GM12878 (cell line): ENCODE results near the gene FOXRED2. TPM values are rescaled to one million over a fixed set of nuclear protein-coding genes. Genes with fewer than 3 reads are reported as not detected.

Experiments used
- ATAC-seq: fragments of 200-7000 bp; cut with Tn5 transposase; 3 replicates; pipeline ENCODE4 v1.9.1; 2020; ENCODE audit warnings: mild to moderate bottlenecking, moderate library complexity
- BruUV-seq: library from RNA; stranded (reverse); fragments of 400-500 nt; replicated peaks from 2 replicates; lab custom pipeline; 2021; lab: Mats Ljungman, UMichigan
- CTCF ChIA-PET: fragments of 300-600 bp; sonication (Branson Sonifier 250); formaldehyde crosslinking; extraction: SDS; loops from one replicate; lab custom pipeline; 2021; ENCODE audit warnings: inconsistent platforms; lab: Yijun Ruan, JAX
- POLR2A ChIA-PET: fragments of 350-600 bp; formaldehyde crosslinking; extraction: SDS; loops from one replicate; lab custom pipeline; 2021; ENCODE audit warnings: inconsistent platforms; lab: Charles Lee
- RAD21 ChIA-PET: fragments of 300-600 bp; sonication (Branson Sonifier 250); formaldehyde crosslinking; loops from one replicate; lab custom pipeline; 2023; ENCODE audit warnings: antibody characterized with exemption; ENCODE audit not compliant: unreplicated experiment; lab: Charles Lee
- SMC1A ChIA-PET: fragments of 300-600 bp; sonication (Branson Sonifier 250); formaldehyde crosslinking; loops from one replicate; lab custom pipeline; 2023; ENCODE audit not compliant: unreplicated experiment, uncharacterized antibody; lab: Charles Lee
- DNase-seq: peaks from one replicate; pipeline ENCODE4 v3.0.0-alpha.2; 2011; ENCODE audit warnings: low read depth, low spot score
- FAIRE-seq: peaks from 3 replicates; lab custom pipeline; 2011; peaks lifted over from hg19 to GRCh38; lab: Jason Lieb, UNC
- H2AFZ ChIP-seq: 2 replicates; pipeline ENCODE4 v1.6.0; 2011; ENCODE audit warnings: low read depth, low read length, control low read depth; ENCODE audit not compliant: control insufficient read depth
- H3K27ac ChIP-seq: 2 replicates; pipeline ENCODE4 v1.5.1; 2011; ENCODE audit warnings: control low read depth; ENCODE audit not compliant: control insufficient read depth, insufficient read depth
- H3K27me3 ChIP-seq, 2 experiments: replicated peaks in 1 of 2; 2 replicates each; pipeline versions ENCODE4 v1.6.0 to v1.6.1; 2011; ENCODE audit warnings: low read length in 1 of 2; ENCODE audit not compliant: control insufficient read depth in 2 of 2, insufficient read depth in 2 of 2
- H3K36me3 ChIP-seq, 2 experiments: 2 replicates each; pipeline ENCODE4 v1.5.1; 2011; ENCODE audit warnings: low read length in 1 of 2; ENCODE audit not compliant: control insufficient read depth in 2 of 2, insufficient read depth in 2 of 2
- H3K4me1 ChIP-seq: 2 replicates; pipeline ENCODE4 v1.6.1; 2011; ENCODE audit warnings: mild to moderate bottlenecking, low read length, moderate library complexity, mixed read lengths; ENCODE audit not compliant: control insufficient read depth, insufficient read depth
- H3K4me2 ChIP-seq: 2 replicates; pipeline ENCODE4 v1.6.0; 2011; ENCODE audit warnings: control low read depth; ENCODE audit not compliant: control insufficient read depth, insufficient read depth
- H3K4me3 ChIP-seq: fragments of 200-600 bp; sonication (generic); 2 replicates; pipeline ENCODE4 v1.5.1; 2016
- H3K79me2 ChIP-seq: 2 replicates; pipeline ENCODE4 v1.6.0; 2011; ENCODE audit warnings: low read length; ENCODE audit not compliant: control insufficient read depth, insufficient read depth
- H3K9ac ChIP-seq: 2 replicates; pipeline ENCODE4 v1.8.0; 2011; ENCODE audit warnings: low read length, control low read depth, mixed read lengths; ENCODE audit not compliant: control insufficient read depth, insufficient read depth
- H3K9me3 ChIP-seq: replicated peaks from 3 replicates; pipeline ENCODE4 v1.5.1; 2011; ENCODE audit warnings: mild to moderate bottlenecking, low read length; ENCODE audit not compliant: control insufficient read depth, insufficient read depth
- H4K20me1 ChIP-seq: 2 replicates; pipeline ENCODE4 v1.6.0; 2011; ENCODE audit not compliant: control insufficient read depth, insufficient read depth
- IKZF1 ChIP-seq: fragments of 450-650 bp; conservative IDR thresholded peaks from 2 replicates; pipeline ENCODE4 v1.6.1; 2017; ENCODE audit warnings: antibody characterized with exemption, mild to moderate bottlenecking
- IKZF2 ChIP-seq, 2 experiments: fragments of 450-650 bp; IDR thresholded peaks; 2 replicates each; pipeline ENCODE4 v1.6.1; 2017; ENCODE audit warnings: mild to moderate bottlenecking in 2 of 2, moderate library complexity in 2 of 2
- NFYB ChIP-seq: IDR thresholded peaks from 2 replicates; pipeline ENCODE4 v1.6.1; 2011; ENCODE audit warnings: low read depth, mild to moderate bottlenecking, low read length, improper control_type of control experiment, moderate library complexity; ENCODE audit not compliant: insufficient read depth
- SUZ12 ChIP-seq: fragments of 200-600 bp; sonication (generic); IDR thresholded peaks from one replicate; pipeline ENCODE4 v1.6.1; 2018; ENCODE audit warnings: antibody characterized with exemption, mild to moderate bottlenecking; ENCODE audit not compliant: unreplicated experiment
- TARDBP ChIP-seq: IDR thresholded peaks from 2 replicates; pipeline ENCODE4 v1.6.1; 2016; ENCODE audit warnings: borderline replicate concordance
- TCF7 ChIP-seq: IDR thresholded peaks from 2 replicates; pipeline ENCODE4 v1.6.1; 2014; ENCODE audit warnings: antibody characterized with exemption, borderline replicate concordance
- ZBTB33 ChIP-seq: fragments of 450-650 bp; IDR thresholded peaks from 2 replicates; pipeline ENCODE4 v1.6.1; 2017; ENCODE audit warnings: mild to moderate bottlenecking
- WGBS: methylation state at CpG from one replicate; pipeline ENCODE4 v1.1.6; 2016; ENCODE audit warnings: low lambda C conversion rate; ENCODE audit not compliant: insufficient replicate concordance, insufficient coverage; ENCODE audit errors: missing lambda C conversion rate; 5-methylcytosine and 5-hydroxymethylcytosine counted together
- in situ Hi-C: fragments of 300-500 bp; cut with MboI; formaldehyde crosslinking; loops from 9 replicates; pipeline ENCODE4 v1.14.3; 2018; ENCODE audit warnings: mixed read lengths
- intact Hi-C: fragments of 100-400 bp; cut with micrococcal nuclease; formaldehyde crosslinking; loops from one replicate; pipeline ENCODE4 v1.14.2; 2022; ENCODE audit not compliant: unreplicated experiment
- polyA plus RNA-seq, 11 experiments: library from polyadenylated mRNA; depleted of rRNA in 4 of 11; unstranded in 6 of 11; stranded (reverse) in 5 of 11; fragments of >200 nt; fragmentation: Nextera tagmentation in 4 of 11; fragmentation: Illumina TruSeq in 1 of 11; extraction: Ambion mirVana in 4 of 11; extraction: Trizol in 1 of 11; gene quantifications; 1 replicate in 1 of 11; 2 replicates in 10 of 11; pipeline versions ENCODE4 v1.2.1 to v1.2.3, GENCODE V29; 2011 to 2016; ENCODE audit warnings: inconsistent platforms in 2 of 11, missing spikeins in 2 of 11, low read depth in 1 of 11
- total RNA-seq, 4 experiments: library from RNA; depleted of rRNA in 3 of 4; stranded (reverse); fragments of >200 nt in 3 of 4; fragmentation: Illumina TruSeq in 1 of 4; extraction: Trizol in 1 of 4; gene quantifications; 2 replicates each; pipeline versions ENCODE4 v1.2.1 to v1.2.3, GENCODE V29; 2013 to 2021

Gene FOXRED2
- total and polyA plus RNA-seq, 10 of the 15 experiments (the other 5 are each of a cell fraction or from before 2014, with no cell fraction given) = 1.8 to 28.8 (median 7.6) TPM

- Histone ChIP-seq H3K79me2 (no peaks in the 10 kb centered on the region; the same call in 1 of the 2 replicates), H3K36me3 (no peaks in the 10 kb centered on the region), H3K27me3 (no peaks in the 10 kb centered on the region), H3K27ac (no peak overlapping the region), H3K4me3 (no peak overlapping the region), H3K4me2 (no peak overlapping the region), H4K20me1 (no peaks in the 10 kb centered on the region), H3K9me3 (no peaks in the 10 kb centered on the region), H3K9ac (no peak overlapping the region), H3K4me1 (peaks cover 30% of the 10 kb centered on the region), H2AFZ (no peak overlapping the region)
- DNase-seq (no peak), FAIRE-seq (no peak), ATAC-seq (no peak)
- intact Hi-C loops = loop anchor here (5.0 kb wide), 1 partner anchor 117 kb away; no protein-coding TSS in a partner anchor
- BruUV-seq = no TSS peak
- in situ Hi-C loops = no loop called here
- ChIA-PET SMC1A (no interaction called here), CTCF (no interaction called here), RAD21 (no interaction called here), POLR2A (no interaction called here)
- WGBS = 66% methylated on average over 11 of the region's 11 CpGs
- TF ChIP-seq NFYB (no peak), TARDBP (no peak), TCF7 (no peak), IKZF2 (IDR thresholded peaks at IDR 0.05) (no peak), SUZ12 (no peak), ZBTB33 (no peak), IKZF1 (no peak)
Observed at GRCh38 chr22:36449596-36450175, 57.2 kb downstream of the FOXRED2 start.
